IMR-90 (cell line): Measurements from ENCODE around the gene KLF2. TPM values are rescaled to one million over a fixed set of nuclear protein-coding genes. Genes with fewer than 3 reads are reported as not detected.

Experiments used
- ATAC-seq: fragments of 200-7000 bp; cut with Tn5 transposase; 2 replicates; pipeline ENCODE4 v1.9.1; 2020; ENCODE audit warnings: low read depth, mild to moderate bottlenecking, moderate library complexity
- BruUV-seq: library from RNA; stranded (reverse); fragments of 400-500 nt; replicated peaks from 2 replicates; lab custom pipeline; 2021; lab: Mats Ljungman, UMichigan
- CTCF ChIA-PET: fragments of 300-600 bp; formaldehyde crosslinking; extraction: SDS; loops from one replicate; lab custom pipeline; 2021; ENCODE audit warnings: antibody characterized with exemption; lab: Yijun Ruan, JAX
- POLR2A ChIA-PET: fragments of 300-600 bp; sonication (Branson Sonifier 250); formaldehyde crosslinking; loops from one replicate; lab custom pipeline; 2022; ENCODE audit warnings: antibody characterized with exemption; ENCODE audit not compliant: unreplicated experiment; lab: Charles Lee
- DNase-seq: peaks from one replicate; pipeline ENCODE4 v3.0.0; 2013
- H2AFZ ChIP-seq: replicated peaks from 2 replicates; pipeline ENCODE3; 2013; ENCODE audit warnings: low read length, mild to moderate bottlenecking; ENCODE audit not compliant: poor library complexity
- H2AK5ac ChIP-seq: 2 replicates; pipeline ENCODE4 v1.6.1; 2013; ENCODE audit warnings: low read depth, low read length, inconsistent platforms
- H2AK9ac ChIP-seq: replicated peaks from 2 replicates; pipeline ENCODE3; 2013; ENCODE audit warnings: mild to moderate bottlenecking, low read depth, low read length, moderate library complexity; ENCODE audit not compliant: poor library complexity
- H2BK120ac ChIP-seq: 2 replicates; pipeline ENCODE4 v1.6.1; 2013; ENCODE audit warnings: low read depth, low read length, inconsistent platforms
- H2BK15ac ChIP-seq: 3 replicates; pipeline ENCODE4 v1.6.1; 2013; ENCODE audit warnings: low read depth, low read length, inconsistent platforms
- H2BK20ac ChIP-seq: 2 replicates; pipeline ENCODE4 v1.6.1; 2013; ENCODE audit warnings: low read depth, mild to moderate bottlenecking, inconsistent platforms, low read length, moderate library complexity
- H2BK5ac ChIP-seq: 2 replicates; pipeline ENCODE4 v1.6.1; 2013; ENCODE audit warnings: mild to moderate bottlenecking, low read depth, low read length, inconsistent platforms; ENCODE audit not compliant: poor library complexity, severe bottlenecking
- H3K14ac ChIP-seq: replicated peaks from 2 replicates; pipeline ENCODE4 v1.6.1; 2013; ENCODE audit warnings: low read depth, low read length, inconsistent platforms
- H3K18ac ChIP-seq: 2 replicates; pipeline ENCODE4 v1.6.1; 2013; ENCODE audit warnings: low read depth, low read length, control low read depth
- H3K23ac ChIP-seq: 2 replicates; pipeline ENCODE4 v1.6.1; 2013; ENCODE audit warnings: low read depth, low read length, inconsistent platforms
- H3K27ac ChIP-seq: 2 replicates; pipeline ENCODE4 v1.5.1; 2013; ENCODE audit warnings: mild to moderate bottlenecking, control low read depth, low read length; ENCODE audit not compliant: insufficient read depth
- H3K27me3 ChIP-seq: 2 replicates; pipeline ENCODE4 v1.6.1; 2013; ENCODE audit warnings: low read length; ENCODE audit not compliant: control insufficient read depth, insufficient read depth
- H3K36me3 ChIP-seq: 2 replicates; pipeline ENCODE4 v1.6.1; 2013; ENCODE audit warnings: low read length, mixed read lengths; ENCODE audit not compliant: control insufficient read depth, insufficient read depth
- H3K4ac ChIP-seq: 2 replicates; pipeline ENCODE4 v1.6.1; 2013; ENCODE audit warnings: low read depth, low read length, inconsistent platforms
- H3K4me1 ChIP-seq: 2 replicates; pipeline ENCODE4 v1.6.1; 2013; ENCODE audit warnings: low read length, mixed read lengths; ENCODE audit not compliant: control insufficient read depth, insufficient read depth
- H3K4me2 ChIP-seq: 2 replicates; pipeline ENCODE4 v1.6.1; 2013; ENCODE audit warnings: low read depth, mild to moderate bottlenecking, control low read depth, low read length, moderate library complexity
- H3K4me3 ChIP-seq: 2 replicates; pipeline ENCODE4 v1.5.1; 2013; ENCODE audit warnings: low read depth, mild to moderate bottlenecking, control low read depth, low read length, moderate library complexity; ENCODE audit not compliant: insufficient read depth
- H3K56ac ChIP-seq: 2 replicates; pipeline ENCODE4 v1.6.1; 2013; ENCODE audit warnings: low read length, inconsistent platforms; ENCODE audit not compliant: insufficient read depth; ENCODE audit errors: extremely low read depth
- H3K79me1 ChIP-seq, 2 experiments: 2 replicates each; pipeline ENCODE4 v1.6.1; 2013; ENCODE audit warnings: low read length in 2 of 2, inconsistent platforms in 1 of 2, low read depth in 1 of 2
- H3K9ac ChIP-seq: 2 replicates; pipeline ENCODE4 v1.6.1; 2013; ENCODE audit warnings: low read depth, low read length, control low read depth
- H3K9me1 ChIP-seq: 2 replicates; pipeline ENCODE4 v1.6.1; 2013; ENCODE audit warnings: low read length, inconsistent platforms; ENCODE audit not compliant: insufficient read depth
- H3K9me3 ChIP-seq: 2 replicates; pipeline ENCODE4 v1.6.1; 2013; ENCODE audit warnings: low read length; ENCODE audit not compliant: control insufficient read depth, insufficient read depth
- H4K20me1 ChIP-seq: 2 replicates; pipeline ENCODE4 v1.6.1; 2013; ENCODE audit warnings: low read length, inconsistent platforms; ENCODE audit not compliant: insufficient read depth
- H4K5ac ChIP-seq: 2 replicates; pipeline ENCODE4 v1.6.1; 2013; ENCODE audit warnings: mild to moderate bottlenecking, low read depth, low read length, control low read depth
- H4K8ac ChIP-seq, 2 experiments: 2 replicates each; pipeline ENCODE4 v1.6.1; 2013; ENCODE audit warnings: low read depth in 2 of 2, low read length in 2 of 2, control low read depth in 1 of 2, inconsistent platforms in 1 of 2
- H4K91ac ChIP-seq: 2 replicates; pipeline ENCODE4 v1.6.1; 2013; ENCODE audit warnings: low read depth, low read length, inconsistent platforms; ENCODE audit not compliant: insufficient read depth
- BHLHE40 ChIP-seq: fragments of 150-350 bp; IDR thresholded peaks from 2 replicates; pipeline ENCODE4 v1.6.1; 2016; ENCODE audit warnings: mild to moderate bottlenecking, low read depth, low read length
- ELK1 ChIP-seq: fragments of 150-350 bp; IDR thresholded peaks from 2 replicates; pipeline ENCODE4 v1.6.1; 2016; ENCODE audit warnings: low read depth, mild to moderate bottlenecking, low read length, moderate library complexity, borderline replicate concordance
- MAFK ChIP-seq: IDR thresholded peaks from 2 replicates; pipeline ENCODE4 v1.6.1; 2012; ENCODE audit warnings: low read depth, low read length, improper control_type of control experiment
- MXI1 ChIP-seq: IDR thresholded peaks from 2 replicates; pipeline ENCODE4 v1.6.1; 2012; ENCODE audit warnings: low read depth, mild to moderate bottlenecking, low read length, moderate library complexity, borderline replicate concordance
- NFE2L2 ChIP-seq: fragments of 150-350 bp; IDR thresholded peaks from 2 replicates; pipeline ENCODE4 v1.6.1; 2016; ENCODE audit warnings: low read depth, mild to moderate bottlenecking, low read length
- USF2 ChIP-seq: fragments of 150-350 bp; IDR thresholded peaks from 2 replicates; pipeline ENCODE4 v1.6.1; 2017; ENCODE audit warnings: mild to moderate bottlenecking, antibody characterized with exemption, low read length, low read depth
- WGBS, 2 experiments: methylation state at CpG; one replicate each; pipeline versions ENCODE4 v1.1.5 to v1.1.7; 2013; ENCODE audit warnings: missing lambda C conversion rate in 2 of 2; ENCODE audit not compliant: insufficient read length in 1 of 2; ENCODE audit errors: extremely low coverage in 2 of 2; 5-methylcytosine and 5-hydroxymethylcytosine counted together
- dilution Hi-C: fragments of 300-500 bp; cut with HindIII; formaldehyde crosslinking; loops from one replicate; pipeline ENCODE4 v1.14.3; 2018; ENCODE audit warnings: low sequenced_read_pairs; ENCODE audit not compliant: unreplicated experiment
- in situ Hi-C: fragments of 300-500 bp; cut with MboI; formaldehyde crosslinking; loops from 3 replicates; pipeline ENCODE4 v1.14.3; 2019; ENCODE audit warnings: low sequenced_read_pairs, inconsistent platforms, mixed read lengths
- intact Hi-C: fragments of 100-400 bp; cut with micrococcal nuclease; formaldehyde crosslinking; loops from 2 replicates; pipeline ENCODE4 v1.10.0; 2022
- polyA plus RNA-seq, 3 experiments: library from polyadenylated mRNA; depleted of rRNA; stranded (reverse); fragments of >200 nt; gene quantifications; 2 replicates each; pipeline ENCODE4 v1.2.3, GENCODE V29; 2012; ENCODE audit warnings: low replicate concordance in 1 of 3
- total RNA-seq: library from RNA; depleted of rRNA; stranded (reverse); fragments of >200 nt; gene quantifications from 2 replicates; pipeline ENCODE4 v1.2.3, GENCODE V29; 2012

KLF2 gene
- total and polyA plus RNA-seq, 2 of the 4 experiments (the other 2 are of a cell fraction) = 1.1 to 34.4 TPM

- H3K14ac ChIP-seq = no peak overlapping the region
- H2AK5ac ChIP-seq = no peak overlapping the region
- H4K91ac ChIP-seq = no peak overlapping the region
- peaks cover 6% of the 10 kb centered on the region for H3K9me1 ChIP-seq
- H3K23ac ChIP-seq = no peak overlapping the region
- H3K36me3 ChIP-seq = peaks cover 3% of the 10 kb centered on the region; the same call in 1 of the 2 replicates
- no peak overlapping the region for H2BK120ac ChIP-seq
- no peak overlapping the region for H3K18ac ChIP-seq
- CTCF ChIA-PET = no interaction called here
- dilution Hi-C loops = no loop called here
- H2AK9ac ChIP-seq = no peak overlapping the region
- ATAC-seq (no peak), DNase-seq (no peak)
- in situ Hi-C loops = no loop called here
- H3K4ac ChIP-seq = no peak overlapping the region
- no peak overlapping the region for H3K56ac ChIP-seq
- 0 out of 2 replicates have a peak, but pooled peaks cover 3% of the 10 kb centered on the region for H4K20me1 ChIP-seq
- TF ChIP-seq NFE2L2 (no peak), BHLHE40 (no peak), USF2 (no peak), MXI1 (no peak), MAFK (no peak), ELK1 (no peak)
- intact Hi-C loops = no loop called here
- no peaks in the 10 kb centered on the region for H3K27me3 ChIP-seq
- no peak overlapping the region for H2BK15ac ChIP-seq
- BruUV-seq = no TSS peak
- no peak overlapping the region for H3K4me2 ChIP-seq
- no peak overlapping the region for H2AFZ ChIP-seq
- H3K4me1 ChIP-seq = no peaks in the 10 kb centered on the region
- no peak overlapping the region for H2BK5ac ChIP-seq
- H4K8ac ChIP-seq = no peak overlapping the region
- no peak overlapping the region for H3K9ac ChIP-seq
- H3K4me3 ChIP-seq = no peak overlapping the region
- H3K9me3 ChIP-seq = no peaks in the 10 kb centered on the region
- peaks cover 7% of the 10 kb centered on the region in 2 experiments; a peak in 2 of 4 replicates for H3K79me1 ChIP-seq
- no peak overlapping the region for H3K27ac ChIP-seq
- POLR2A ChIA-PET = no interaction called here
- 74% methylated on average over 6 of the region's 25 CpGs; no CpG with 5 or more reads in 1 of the 2 experiments for WGBS, 2 experiments
- no peak overlapping the region for H4K5ac ChIP-seq
- H2BK20ac ChIP-seq = no peak overlapping the region
These were observed 42.0 kb downstream of the KLF2 start for GRCh38 chr19:16366433-16367260.
